ENCODE results near the gene ISOC2.
"Not testable (repeated sequence)": the region's sequence is repeated elsewhere in the genome, so short reads cannot be mapped to it uniquely, and the experiment has no call there.

ISOC2 gene, protein sequence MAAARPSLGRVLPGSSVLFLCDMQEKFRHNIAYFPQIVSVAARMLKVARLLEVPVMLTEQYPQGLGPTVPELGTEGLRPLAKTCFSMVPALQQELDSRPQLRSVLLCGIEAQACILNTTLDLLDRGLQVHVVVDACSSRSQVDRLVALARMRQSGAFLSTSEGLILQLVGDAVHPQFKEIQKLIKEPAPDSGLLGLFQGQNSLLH

DNA sequence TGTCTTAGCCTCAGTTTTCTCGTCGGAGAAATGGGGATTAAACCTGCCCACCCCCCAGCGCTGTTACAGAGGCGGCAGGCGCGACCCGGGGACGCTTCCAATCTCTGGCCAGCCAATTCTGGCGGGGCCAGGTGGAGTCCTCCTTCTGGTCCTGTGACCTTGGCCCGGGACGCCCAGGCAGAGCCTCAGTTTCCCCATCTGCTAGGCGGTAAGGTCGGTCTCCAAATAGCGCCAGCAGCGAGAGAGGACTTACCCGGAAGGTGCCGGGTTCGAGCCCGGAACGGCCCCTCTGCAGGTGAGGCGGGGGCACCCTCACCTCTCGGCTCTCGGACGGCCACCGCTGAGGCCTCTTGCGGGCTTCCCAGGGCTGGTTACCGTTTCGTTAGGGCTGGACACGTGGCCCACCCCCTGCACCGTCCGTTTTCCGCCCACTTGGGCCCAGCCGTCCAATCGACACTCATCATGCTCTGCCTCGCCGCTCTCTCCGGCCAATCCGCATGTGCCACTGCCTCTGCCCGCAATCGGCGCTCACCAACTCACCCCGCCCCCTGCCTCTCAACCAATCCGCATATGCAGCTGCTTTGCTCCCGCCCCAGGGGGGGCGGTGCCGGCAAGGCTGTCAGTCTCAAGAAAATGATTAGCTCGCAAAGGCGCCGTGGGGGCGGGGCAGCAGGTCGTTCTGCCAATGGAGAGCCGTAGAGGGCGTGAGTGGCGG is at the start of gene ISOC2:
ISOC2 (minus strand) TSS at position 384 of the 715 bp plus-strand sequence. CDS start 5,156 bp downstream, outside the sequence.
- in situ Hi-C loops (cut with HindIII; ENCODE audit: low sequenced_read_pairs) = no loop called here

DNA sequence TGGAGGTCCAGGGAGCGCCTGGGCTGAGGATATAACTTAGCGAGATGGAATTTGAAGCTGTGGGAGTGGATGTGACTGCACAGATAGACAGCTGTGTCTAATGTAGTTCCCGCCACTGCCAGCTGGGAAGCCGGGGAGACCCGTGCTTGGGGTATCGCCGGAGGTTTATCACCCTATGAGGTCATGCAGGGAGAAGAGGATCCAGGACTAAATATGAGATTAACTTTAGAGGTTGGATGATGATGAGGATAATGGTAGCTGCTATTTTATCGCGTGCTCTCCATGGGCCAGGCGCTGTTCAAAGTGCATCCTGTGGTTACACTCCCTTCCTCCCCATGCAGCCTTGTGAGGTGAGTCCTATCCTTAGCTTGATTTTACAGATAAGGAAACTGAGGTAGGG is 46.7 kb upstream of the ISOC2 start:
- in situ Hi-C loops (cut with HindIII; ENCODE audit: low sequenced_read_pairs) = no loop called here

DNA sequence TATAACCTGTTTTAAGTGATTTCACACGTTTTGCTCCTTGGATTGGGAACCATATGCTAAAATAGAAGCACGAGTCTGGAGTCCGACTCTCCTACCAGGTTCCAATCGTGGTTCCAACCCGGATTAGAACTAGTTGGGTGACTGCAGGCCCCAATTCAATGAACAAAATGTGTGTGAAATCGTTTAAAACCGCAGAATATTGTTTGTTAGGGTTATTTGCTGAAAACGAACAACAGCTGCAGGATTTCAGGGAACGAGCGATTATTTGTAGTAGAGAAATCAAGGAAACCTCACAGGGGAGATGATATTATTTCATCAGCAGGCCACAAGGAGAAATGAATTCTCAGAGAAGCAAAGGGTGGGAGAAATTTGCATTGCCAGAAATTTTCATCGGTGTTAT is 43.5 kb upstream of the ISOC2 start:
- in situ Hi-C loops (cut with HindIII; ENCODE audit: low sequenced_read_pairs) = no loop called here

DNA sequence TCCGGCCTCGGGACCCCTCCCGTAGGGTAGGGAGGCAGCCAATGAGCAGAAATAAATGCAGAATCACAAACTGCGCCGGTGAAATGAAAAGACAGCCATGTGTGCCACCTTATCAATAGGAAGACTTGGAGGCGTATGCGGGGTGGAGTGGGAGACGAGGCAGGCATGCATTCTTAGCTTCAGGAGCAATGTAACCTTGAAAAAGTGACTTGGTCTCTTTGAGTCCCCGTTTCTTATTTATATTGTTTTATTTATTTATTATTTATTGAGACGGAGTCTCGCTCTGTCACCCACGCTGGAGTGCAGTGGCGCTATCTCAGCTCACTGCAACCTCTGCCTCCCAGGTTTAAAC is 42.8 kb upstream of the ISOC2 start:
- in situ Hi-C loops (cut with HindIII; ENCODE audit: low sequenced_read_pairs) = no loop called here

DNA sequence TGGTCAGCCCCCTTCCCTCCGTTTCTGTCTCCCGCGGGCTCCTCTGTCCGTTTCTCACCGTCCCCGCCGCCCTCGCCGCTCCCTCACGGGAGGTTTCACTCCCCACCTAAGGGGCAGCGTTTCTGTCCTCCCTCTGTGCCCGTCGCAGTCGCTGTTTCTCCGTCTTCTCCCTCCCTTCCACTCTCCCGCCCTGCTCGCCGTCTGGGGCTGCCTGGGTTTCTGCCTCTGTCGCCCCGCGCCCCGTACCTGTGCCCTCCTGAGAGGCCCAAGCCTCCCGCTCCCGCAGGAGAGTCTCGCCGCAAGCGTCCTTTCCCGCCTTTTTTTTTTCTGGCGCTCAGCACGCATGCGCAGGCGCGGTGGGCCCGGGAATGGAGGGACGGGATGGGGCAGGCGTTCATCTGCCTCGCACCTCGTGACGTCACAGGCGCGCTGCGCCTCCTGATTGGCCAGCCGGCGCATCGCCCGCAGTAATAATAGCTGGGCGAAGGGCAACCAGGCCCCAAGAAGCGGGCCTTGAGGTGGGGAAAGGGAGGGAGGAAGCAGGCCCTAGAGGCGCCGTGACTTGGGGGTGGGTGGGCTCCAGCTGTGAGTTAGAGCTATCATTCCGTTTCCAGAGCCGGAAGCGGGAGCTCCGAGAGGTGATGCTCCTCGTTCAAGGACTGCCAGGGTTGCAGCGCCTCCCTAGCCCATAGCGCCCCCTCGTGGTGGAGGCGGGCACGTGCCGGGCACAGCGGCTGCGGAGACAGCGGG is 42.2 kb upstream of the ISOC2 start:
- in situ Hi-C loops (cut with HindIII; ENCODE audit: low sequenced_read_pairs) = no loop called here

DNA sequence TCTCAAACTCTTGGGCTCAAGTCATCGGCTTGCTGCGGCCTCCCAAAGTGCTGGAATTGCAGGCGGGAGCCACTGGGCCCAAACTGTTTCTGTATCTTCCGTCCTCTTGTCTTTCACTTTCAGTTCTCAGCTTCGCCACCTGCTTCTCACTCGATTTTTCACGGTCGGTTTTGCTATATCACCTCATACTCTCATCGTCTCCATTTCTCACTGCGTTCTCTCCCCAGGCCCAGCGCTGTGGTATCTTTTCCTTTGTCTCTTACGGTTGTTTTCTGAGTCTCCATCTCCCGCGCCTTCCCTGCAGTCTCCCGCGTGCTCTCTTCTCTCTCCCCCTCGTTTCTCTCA is 41.7 kb upstream of the ISOC2 start:
- in situ Hi-C loops (cut with HindIII; ENCODE audit: low sequenced_read_pairs) = no loop called here

DNA sequence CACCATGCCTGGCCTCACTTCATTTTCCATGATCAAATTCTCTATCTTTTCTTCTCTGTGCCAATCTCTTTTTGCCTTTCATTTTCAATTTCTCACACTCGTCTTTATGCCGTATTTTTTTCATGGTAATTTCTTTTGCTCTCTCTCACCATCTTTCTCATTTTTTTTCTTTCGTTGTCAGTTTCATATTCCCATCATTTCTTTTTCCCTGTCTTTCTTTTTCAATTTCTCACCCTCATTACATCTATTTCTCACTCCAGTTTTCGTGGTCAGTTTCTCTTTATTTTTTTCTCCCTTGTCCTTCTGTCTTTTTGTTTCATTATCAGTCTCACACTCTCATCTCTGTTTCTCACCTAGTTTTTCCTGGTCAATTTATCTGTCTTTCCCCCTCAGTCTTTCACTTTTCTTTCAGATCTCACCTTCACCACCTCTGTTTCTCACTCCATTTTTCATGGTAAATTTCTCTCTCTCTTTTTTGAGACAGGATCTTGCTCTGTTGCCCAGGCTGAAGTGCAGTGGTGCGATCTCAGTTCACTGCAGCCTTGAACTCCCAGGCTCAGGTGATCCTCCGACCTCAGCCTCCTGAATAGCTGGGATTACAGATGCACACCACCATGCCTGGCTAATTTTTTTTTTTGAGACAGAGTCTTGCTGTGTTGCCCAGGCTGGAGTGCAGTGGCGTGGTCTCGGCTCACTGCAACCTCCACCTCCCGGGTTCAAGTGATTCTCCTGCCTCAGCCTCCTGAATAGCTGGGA is 40.9 kb upstream of the ISOC2 start:
- in situ Hi-C loops (cut with HindIII; ENCODE audit: low sequenced_read_pairs) = no loop called here

DNA sequence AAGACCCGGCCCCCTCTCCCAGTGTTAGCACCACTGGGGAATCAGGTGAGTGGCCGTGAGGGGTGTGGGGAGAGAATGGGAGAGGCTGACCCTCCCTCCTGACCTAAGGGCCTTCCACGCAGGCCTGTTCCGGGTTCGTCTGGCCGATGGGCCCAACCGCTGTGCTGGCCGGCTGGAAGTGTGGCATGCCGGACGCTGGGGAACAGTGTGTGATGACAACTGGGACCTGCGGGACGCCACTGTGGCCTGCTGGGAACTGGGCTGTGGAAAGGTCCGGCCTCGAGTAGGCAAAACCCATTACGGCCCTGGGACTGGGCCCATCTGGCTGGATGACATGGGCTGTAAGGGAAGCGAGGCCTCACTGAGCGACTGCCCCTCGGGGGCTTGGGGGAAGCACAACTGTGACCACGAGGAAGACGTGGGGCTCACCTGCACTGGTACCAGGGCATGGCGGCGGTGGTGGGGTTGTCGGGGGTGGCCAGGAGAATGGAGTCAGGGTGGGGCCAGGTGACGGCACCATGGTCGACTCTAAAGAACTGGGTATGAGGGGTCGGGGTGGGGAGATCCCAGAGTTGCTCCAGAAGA is 39.0 kb upstream of the ISOC2 start:
- in situ Hi-C loops (cut with HindIII; ENCODE audit: low sequenced_read_pairs) = no loop called here

DNA sequence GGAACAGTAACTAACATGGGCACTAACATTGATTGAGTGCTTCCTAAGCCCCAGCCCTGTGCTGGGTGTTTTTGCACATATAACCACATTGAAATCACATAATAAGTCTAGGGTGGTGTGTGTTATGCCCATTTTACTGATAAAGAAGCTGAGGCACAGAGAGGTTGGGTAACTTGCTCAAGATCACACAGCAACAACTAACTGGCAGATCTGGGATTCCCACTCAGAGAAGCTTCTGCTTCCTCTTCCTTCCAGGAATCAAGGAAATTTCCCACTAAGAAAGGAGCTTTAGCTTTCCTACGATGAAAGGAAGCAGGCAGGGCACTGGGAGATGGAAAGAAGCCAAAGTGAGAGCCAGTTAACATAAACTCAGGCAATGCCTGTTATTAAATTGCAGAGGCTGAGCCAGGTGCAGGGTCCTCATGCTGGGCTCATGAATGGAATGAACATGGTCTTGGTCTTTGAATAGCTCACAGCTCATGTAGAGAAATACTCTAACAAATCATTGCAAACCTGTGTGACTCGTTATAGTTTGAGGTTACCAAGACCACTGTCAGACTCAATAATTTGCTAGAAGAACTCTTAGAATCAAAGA is 36.9 kb upstream of the ISOC2 start:
- in situ Hi-C loops (cut with HindIII; ENCODE audit: low sequenced_read_pairs) = no loop called here

DNA sequence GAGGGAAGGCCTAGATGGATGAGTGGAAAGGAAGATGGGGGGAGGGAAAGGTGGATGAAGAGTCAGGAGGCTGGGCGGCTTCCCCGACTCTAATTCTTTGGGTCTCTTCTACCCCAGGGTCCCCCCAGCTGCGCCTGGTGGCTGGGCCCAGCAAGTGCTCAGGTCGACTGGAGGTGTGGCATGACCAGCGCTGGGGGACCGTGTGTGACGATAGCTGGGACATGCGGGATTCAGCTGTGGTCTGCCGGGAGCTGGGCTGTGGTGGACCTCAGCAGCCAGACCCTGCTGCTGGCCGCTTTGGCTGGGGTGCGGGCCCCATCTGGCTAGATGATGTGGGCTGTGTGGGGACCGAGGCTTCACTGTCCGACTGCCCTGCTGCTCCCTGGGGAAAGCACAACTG is 36.3 kb upstream of the ISOC2 start:
- in situ Hi-C loops (cut with HindIII; ENCODE audit: low sequenced_read_pairs) = no loop called here

DNA sequence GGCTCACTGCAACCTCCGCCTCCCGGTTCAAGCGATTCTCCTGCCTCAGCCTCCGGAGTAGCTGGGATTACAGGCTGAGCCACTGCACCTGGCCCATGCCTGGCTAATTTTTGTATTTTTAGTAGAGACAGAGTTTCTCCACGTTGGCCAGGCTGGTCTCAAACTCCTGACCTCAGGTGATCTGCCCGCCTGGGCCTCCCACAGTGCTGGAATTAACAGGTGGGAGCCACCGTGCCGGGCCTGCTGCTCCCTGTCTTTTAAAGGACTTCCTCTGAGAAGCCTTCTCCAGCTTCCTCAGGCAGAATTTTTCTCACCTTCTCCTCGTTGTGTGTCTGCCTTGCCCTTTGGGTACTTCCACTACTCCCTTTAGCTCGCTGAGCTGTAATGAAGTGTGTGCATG is 35.4 kb upstream of the ISOC2 start:
- in situ Hi-C loops (cut with HindIII; ENCODE audit: low sequenced_read_pairs) = not testable (repeated sequence)

DNA sequence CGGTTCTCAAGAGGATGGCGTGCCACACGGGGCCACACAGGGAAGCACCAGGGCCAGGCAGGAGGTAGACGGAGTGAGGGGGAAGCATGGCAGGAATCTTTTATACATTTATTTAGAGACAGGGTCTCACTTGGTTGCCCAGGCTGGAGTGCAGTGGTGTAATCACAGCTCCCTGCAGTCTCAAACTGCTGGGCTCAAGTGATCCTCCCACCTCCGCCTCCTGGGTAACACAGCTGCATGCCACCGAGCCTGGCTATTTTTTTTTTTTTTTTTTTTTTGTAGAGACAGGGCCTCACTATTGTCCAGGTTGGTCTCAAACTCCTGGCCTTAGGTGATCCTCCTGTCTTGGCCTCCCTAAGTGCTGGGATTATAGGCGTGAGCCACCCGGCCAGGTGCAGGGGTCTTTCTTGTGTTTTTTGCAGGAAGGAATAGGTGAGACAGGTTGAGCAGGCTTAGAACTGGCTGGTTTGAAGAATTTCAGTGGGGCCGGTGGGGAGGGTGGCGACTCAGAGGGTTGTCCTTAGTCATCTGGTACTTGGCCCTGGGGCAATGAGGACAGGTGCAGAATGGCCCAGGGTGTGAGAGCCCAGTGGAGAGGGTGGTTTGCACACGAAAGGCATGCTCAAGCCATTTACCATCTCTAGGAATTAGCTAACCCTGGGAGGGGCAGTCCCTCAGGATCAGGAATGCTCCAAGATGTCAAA is 34.4 kb upstream of the ISOC2 start:
- in situ Hi-C loops (cut with HindIII; ENCODE audit: low sequenced_read_pairs) = no loop called here

DNA sequence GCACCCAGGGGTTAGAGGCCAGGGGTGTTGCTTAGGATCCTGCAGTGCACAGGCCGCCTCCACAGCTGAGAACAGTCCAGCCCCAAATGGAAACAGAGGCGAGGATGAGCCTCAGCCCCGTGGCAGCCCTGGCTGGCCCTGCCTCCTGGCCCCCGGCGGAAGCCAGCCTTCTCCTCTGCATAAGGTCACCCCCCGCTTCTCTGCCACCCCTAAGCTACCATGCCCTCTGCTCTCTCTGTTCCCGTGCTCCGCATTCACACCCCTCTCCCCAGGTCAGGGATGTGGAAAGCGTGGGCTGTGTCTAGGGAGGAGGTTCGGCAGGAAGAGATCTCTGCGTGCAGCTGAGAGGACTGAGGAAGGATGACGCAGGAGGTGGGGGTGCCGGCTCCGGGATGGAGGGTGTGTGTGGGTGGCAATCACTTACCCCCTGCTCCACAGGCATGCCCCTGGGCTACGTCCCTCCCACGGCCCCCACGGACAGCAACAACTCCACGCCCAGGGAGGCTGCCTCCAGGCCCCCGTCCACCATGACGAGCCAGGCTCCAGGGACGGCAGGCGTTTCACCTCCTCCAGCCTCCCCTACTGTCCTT is 32.8 kb upstream of the ISOC2 start:
- in situ Hi-C loops (cut with HindIII; ENCODE audit: low sequenced_read_pairs) = no loop called here

DNA sequence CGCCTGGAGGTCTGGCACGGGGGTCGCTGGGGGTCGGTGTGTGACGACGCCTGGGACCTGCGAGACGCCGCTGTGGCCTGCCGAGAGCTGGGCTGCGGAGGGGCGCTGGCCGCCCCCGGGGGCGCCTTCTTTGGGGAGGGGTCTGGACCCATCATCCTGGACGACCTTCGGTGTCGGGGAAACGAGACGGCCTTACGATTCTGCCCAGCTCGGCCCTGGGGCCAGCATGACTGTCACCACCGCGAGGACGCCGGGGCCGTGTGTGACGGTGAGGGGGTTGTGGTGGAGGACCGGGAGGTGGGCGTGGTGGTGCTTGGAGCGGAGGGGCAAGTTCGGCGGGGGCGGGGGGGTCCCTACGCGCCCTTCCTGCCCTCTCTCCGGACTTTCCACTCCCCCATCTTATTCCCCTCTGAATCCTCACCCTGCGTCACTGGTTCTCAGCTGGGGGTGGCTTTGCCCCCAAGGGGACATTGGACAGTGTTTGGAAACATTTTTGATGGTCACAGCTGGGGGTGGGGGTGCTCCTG is 32.3 kb upstream of the ISOC2 start:
- in situ Hi-C loops (cut with HindIII; ENCODE audit: low sequenced_read_pairs) = no loop called here

DNA sequence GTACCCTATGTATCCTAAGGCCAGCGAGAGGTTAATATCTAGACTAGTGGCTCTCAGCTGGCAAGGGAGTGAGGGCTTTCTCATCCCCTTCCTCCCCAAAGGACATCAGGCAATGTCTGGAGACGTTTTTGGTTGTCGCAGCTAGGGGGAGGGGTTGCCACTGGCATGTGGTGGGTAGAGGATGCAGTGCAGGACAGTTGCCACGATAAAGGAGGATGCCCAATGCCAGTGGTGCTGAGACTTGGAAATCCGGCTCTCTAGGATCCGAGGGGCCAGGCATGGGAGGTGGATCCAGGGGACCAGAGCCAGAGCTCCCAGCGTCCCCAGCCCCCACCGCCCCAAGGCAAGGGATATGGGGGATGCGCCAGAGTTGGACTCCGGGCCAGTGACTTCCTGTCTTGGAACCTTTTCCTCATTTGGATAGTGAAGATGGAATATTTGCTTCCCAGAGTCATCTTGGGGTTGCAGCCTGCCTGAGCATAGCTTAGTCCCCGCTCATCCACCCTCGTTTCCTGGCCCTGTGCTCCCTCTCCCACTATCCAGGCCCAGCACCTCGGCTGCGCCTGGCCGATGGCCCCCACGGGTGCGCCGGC is 31.7 kb upstream of the ISOC2 start:
- in situ Hi-C loops (cut with HindIII; ENCODE audit: low sequenced_read_pairs) = no loop called here

DNA sequence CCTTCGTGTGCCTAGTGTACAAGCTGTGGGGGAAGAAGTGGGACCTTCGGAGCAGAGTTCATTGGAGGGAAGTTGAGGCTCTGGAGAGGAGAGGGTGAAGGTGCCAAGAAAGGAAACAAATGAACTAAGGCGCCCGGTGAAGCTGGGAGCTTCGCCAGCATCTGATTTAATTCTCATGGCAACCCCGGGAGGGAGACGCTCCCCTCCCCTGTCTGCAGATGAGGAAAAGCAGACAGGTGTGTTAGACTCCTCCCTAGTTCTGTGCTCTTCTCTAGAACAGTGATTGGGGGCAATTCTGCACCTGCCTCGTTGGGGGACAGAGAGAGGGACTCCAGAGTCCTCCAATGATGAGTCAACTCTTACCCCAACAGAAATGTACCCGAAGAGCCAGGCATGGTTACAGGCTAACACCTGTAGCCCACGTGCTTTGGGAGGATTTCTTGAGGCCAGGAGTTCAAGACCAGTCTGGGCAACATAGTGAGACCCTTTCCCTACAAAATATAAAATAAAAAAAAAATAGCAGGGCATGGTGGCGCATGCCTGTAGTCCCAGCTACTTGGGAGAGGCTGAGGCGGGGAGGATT is 31.0 kb upstream of the ISOC2 start:
- in situ Hi-C loops (cut with HindIII; ENCODE audit: low sequenced_read_pairs) = no loop called here

DNA sequence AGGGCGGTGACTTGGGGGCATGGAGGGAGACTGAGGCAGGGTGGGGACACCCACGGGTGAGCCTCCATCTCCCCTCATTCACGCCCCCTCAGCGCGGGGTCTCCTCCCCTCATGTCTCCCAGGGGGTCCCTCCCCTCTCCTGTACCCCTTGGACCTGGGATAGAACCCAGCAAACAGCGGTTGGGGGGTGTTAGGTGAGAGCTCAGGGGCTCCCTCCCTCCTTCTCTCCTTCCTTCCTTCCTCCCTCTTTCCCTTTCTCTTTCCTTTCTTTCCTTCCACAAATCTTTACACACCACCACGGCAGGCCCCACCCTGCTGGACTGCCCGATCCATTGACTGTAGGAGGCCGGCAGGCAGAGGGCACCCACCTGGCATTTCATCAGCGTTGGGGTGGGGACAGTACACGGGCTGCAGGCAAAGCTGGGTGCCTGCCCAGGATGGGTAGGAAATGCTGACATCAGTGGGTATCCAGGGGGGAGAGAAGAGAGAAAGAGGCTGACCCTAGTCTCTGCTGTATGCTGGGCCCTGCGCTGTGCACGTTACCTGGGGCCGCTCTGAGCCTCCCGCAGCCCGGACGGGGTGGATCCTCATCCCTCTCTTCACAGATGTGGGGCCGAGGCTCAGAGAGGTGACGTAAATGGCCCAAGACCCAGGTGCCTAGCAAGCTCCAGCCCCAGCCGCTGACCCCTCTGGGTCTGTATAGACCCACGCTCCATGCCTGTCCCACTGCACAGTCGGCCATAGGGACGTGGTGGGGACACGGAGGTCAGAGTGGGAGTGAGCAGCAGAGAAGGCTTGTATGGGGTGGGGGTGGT is 30.3 kb upstream of the ISOC2 start:
- in situ Hi-C loops (cut with HindIII; ENCODE audit: low sequenced_read_pairs) = no loop called here
